GM19438 (cell line): ENCODE data around the gene CYFIP2.
"Not testable (repeated sequence)": the region's sequence is repeated elsewhere in the genome, so short reads cannot be mapped to it uniquely, and the experiment has no call there.

Experiments used
- ATAC-seq: cut with Tn5 transposase; IDR thresholded peaks from one replicate; pipeline ENCODE4 v1.9.1; 2021; ENCODE audit warnings: low read depth; ENCODE audit not compliant: unreplicated experiment

Gene CYFIP2

DNA sequence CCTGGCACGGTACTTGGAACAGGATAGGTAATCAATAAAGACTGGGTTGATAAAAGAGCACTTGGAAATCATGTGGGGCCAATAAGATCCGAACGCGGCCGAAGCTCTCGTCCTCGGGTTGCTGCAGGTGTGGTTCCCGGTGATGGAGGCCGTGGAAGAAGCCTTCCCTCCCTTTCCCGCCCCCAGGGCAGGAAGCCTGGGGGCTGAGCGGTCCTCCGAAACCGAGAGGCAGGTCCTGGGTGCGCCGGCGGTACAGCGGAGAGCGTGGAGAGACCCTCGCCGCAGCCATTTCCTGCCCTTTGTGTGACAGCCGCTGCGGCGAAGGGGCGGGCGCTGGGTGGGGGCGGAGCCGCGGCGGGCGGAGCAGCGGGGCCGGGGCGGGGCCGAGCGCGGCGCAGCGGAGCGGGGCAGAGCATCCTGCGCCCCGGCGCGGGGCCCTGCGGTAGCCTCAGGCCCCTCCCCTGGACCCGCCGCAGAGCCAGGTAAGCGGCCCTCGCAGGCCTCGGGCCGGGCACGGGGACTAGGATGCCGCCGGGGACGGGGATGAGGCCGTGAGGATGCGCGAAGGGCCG is at the start of gene CYFIP2:
CYFIP2 (plus strand) TSS at position 410 of the 572 bp plus-strand sequence. CDS start 19,239 bp downstream, outside the sequence.
- peak; percentile 78 for ATAC-seq

DNA sequence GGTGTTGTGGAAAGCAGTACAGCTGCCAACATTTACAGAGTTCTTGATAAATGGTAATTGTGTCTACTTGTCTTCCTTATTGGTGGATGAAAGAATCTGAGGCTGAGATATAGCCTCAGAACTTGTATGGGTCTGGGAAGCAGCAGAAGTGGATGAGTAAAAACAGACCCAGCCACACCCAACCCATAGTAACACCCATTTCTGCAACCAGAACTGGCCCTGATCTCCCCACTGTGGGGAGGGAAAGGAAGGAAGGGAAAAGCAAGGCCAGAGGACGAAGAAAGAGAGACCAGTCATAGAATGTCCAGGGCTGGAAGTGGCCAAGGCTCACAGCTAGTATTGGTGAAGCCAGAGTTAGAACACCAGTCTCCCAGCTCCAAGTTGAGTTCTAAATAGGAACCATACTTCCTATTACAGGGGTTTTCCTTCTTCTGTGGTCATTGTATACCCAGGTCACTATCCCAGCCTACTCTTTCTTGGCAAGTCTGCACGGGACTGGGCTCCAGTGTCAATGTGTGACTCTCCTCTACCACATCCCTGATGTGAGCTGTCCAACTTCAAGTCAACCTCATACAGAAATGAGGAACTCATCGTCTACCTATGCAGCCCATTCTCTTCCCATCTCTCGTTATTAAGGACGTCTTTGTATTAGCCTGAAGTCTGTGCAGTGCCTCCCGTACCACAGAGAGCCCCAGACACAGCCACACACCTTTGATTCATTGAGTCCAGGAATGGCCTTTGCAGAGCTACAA is 49.4 kb upstream of the CYFIP2 start:
- no peak for ATAC-seq

DNA sequence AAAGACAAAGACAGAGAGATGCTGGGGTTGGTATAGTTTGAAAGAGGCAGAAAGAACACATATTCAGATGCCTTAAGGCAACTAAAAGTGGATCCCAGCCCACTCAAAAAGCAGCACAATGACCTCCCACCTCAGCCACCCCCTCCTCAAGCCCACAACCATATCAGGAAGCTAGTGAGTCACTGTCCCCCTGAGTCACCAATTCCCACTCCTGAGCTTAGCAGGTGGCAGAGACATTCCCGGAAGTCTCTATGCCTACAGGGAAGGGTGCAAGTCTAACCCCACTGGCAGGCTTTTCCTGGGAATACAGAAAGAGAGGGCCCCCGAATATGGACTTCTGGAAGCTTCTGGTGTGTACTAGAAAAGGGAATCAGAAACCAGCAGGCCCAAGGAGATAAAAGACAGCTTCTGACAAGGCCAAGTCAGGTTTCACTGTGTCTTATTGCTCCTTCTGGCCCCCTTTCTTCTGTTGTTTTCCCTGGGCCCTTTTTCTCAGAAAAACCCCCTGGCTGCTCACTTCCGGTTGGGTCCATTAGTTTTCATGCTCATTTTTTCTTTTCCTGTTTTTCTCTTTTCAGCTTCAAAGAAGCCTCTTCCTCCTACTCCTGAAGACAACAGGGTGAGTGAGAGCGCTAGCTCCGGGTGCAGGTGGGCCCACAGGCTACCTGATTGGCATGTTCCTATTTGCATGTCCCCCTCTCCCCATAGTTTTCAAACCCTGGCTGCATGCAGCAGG is 48.5 kb upstream of the CYFIP2 start:
- ATAC-seq = no peak

DNA sequence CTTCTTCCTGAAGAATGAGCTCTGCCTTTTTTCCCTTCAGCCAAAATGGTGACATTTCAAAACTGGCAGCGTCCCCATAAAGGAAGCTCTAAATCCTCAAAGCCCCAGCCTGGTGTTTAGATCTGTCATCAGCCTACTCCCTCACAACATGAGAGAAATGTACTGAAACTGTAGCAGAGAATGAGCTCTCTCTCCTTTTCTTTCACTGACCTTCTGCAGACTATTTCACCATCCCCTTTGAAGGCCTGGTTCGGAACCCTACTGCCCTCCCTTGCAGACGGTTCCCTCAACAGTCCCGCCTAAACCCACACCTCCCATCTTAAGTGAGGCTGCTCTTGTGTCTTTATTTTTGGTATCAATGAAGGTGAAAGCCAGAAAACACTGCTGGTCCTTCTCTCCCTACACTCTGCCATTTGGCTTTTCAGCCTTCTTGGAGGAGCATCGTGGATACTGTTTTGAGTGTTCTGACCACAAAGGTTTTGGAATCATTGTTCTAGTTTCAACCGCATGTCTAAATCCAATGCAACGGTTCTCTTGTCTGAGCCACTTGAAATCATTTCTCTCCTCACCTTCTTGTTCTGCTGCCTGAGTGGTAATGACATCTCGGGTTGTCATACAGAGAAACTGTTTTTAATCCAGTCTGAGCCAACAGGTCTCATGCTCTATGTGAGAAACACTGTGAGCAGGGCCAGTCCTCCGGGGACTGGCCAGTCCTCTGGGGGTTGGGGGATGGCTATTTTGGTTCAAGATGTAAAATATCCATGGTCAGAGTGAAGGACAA is 46.2 kb upstream of the CYFIP2 start:
- peak; percentile 34 for ATAC-seq

DNA sequence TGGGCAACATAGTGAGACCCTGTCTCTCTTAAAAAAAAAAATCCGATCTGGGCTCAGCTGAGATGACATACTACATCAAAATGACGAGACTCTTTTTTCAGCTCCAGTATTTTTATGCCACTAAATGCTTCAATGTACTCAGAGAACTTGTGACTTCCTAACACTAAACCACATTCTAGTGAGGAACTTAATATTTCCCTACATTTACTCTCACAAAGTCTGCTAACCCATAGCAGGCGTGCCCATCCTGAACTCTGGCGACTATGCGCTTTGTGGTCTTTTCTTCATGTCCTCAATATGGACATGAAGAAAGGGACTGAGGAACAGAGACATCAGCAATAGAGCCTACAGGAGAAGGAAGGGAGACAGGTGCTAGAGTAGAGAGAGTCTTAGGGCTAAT is 44.0 kb upstream of the CYFIP2 start:
- ATAC-seq = no peak

DNA sequence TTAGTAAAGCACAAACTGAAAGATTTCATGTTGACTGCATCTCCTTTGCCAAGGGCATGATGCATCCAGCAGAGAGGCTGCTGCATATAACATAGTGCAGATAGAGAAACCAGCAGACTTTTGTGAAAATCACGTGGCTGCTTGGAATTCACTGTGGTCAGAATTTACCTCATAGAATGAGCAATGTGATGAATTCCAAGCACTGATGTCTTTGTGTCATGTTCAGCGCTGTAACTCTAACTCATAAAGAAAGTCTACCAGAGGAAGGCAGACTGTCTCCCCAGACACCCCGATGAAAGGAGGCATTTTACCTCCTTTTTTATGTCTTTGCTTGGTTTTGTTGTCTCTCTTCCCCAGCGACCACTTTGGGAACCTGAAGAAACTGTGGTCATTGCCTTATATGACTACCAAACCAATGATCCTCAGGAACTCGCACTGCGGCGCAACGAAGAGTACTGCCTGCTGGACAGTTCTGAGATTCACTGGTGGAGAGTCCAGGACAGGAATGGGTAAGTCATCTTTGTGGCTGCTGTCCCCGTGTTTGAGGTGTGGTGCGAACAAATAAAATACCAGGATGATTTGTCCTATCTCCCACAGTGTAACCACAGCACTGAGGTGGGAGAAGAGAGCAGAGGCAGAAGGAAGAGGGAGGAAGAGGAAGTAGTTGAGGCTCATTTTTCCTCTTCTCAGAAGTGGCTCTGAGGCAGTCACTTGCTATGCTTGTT is 43.3 kb upstream of the CYFIP2 start:
- ATAC-seq = no peak

DNA sequence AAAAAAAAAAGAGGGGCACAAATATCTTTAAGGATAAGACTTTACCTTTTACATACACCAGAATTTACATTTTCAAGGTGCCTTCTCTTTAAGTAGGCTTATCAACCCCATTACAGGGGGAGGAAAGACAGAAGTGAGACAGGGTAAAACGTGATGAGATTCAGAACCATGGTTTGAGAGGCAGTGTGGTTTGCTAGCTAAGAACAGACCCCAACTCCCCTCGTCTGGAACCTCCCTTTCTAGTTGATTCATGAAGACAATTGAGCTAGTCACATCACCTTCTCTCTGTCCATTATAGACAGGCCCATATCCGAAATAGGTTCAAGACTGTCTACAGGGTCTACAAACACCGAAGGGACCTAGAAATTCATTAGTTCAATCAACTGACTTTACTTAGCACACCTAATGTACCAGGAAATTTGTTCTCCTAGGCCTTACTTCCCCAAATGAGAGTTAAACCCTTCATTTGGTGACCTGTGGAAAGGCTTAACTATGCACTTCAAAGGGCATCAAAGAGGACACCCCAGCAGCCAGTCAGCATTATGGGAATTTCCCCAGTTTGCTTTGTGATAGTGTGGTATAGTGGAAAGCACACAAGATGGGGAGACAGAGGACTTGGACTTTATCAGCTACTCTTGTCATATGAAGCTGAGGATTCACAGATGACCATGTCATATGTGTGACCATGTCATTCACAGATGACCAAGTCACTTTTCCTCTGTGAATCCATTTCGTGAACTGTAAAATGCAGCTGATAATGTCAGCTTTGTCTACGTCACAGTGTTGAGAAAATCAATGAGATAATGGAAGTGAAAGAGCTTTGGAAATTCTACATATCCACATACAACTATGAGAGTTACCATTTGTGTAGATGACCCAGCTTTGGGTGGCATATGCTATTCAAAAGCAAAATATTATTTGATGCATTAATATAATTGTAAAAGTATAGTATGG is 40.2 kb upstream of the CYFIP2 start:
- no peak for ATAC-seq

DNA sequence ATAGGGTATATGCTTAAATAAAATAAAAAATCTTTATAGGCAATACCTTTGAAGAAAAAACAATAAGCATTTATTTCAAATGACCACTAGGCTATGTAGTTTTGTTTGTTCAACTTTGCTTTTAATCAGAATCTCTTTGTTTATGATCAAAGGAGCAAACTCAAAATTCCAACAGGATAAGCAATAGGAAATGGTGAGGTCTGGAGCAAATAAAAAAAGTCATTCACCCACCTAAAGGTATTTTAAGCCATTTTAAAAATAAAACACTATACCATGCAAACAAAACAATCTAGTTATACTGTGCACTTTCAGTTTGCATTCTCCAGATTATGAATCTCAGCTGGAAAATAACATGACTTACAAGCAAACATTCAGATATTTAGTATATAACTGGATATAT is 35.3 kb upstream of the CYFIP2 start:
- ATAC-seq = no peak

DNA sequence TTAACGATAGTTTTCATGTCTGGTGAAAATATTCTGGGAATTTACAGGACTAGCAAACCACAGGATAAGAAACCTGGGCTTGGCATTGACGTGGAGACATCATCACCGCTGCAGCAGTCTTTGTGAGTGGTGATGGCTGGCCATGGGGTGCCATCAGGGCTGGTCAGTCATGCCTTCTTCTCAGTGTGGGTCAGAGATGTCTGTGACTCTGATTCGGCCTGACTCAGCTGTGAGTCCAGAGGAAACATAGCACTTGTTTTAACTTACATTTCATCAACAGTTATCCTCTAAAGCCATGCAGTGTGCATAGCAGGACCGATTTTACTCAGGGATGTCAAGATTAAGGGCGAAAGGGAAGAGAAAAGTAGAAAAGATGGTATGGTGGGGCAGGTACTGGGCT is 33.2 kb upstream of the CYFIP2 start:
- no peak for ATAC-seq

DNA sequence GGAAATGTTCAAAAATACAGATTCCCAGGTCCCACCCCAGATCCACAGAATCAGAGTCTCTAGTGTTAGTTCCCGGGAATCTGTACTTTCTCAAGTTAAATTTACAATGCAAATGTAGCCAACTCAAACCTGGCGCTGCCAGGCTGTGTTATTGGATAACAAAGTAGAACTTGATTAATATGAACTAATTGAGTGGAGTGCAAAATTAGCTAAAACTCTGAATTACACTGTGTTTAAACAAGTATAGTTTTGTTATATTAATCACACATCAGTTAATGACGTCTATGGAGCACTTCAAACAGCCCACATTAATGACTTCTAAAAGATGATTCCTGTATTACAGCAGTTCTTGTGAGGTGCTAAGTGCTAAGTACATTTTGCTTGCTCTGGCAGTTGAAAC is 32.4 kb upstream of the CYFIP2 start:
- ATAC-seq = no peak

DNA sequence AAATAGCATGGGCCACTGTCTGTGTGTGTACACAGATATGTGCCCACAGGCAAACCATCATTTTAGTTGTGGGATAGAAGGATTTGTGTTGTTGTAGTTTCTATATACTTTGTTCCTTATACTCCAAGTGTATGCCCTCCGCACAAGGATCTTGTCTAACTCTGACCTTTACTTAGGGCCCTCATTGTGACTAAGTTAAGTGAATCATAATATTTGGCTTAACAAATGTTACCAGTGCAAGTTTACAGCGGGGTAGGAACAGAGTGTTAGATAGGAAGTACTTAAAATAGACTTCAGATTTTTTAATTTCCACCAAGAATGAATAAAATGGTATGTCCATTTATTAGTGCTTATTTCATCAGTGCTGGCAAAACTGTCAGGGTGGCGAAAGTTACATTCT is 29.5 kb upstream of the CYFIP2 start:
- ATAC-seq = no peak

DNA sequence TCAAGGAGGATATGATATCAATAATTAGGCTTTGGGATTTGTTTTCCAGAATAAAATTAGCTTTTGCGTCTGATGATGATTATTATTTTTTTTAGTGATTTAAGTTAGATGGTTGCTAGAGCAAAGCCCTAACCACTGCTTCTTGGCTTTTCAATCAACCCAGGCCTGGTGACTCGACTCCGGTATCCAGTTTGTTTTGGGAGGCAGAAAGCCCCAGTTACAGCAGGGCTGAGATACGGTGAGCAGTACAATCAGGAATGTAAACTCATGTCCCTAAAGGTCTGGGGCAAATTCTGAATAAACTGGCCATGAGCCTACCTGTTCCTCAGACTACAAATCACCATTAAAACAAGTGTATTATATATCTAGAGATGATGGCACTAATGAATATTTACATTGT is 24.4 kb upstream of the CYFIP2 start:
- no peak for ATAC-seq

DNA sequence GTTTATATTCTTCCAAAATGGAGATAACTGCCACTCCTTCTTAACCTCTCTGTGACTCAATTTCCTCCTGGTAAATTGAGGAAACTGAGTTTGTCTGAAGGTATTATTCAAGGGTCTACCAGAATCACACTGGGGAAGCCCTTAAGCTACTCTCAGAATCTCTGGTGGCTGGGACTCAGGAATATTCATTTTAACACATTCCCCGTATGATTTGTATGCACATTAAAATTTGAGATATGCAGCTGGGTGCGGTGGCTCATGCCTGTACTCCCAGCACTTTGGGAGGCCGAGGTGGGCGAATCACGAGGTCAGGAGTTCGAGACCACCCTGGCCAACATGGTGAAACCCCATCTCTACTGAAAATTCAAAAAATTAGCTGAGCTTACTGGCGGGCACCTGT is 21.2 kb upstream of the CYFIP2 start:
- not testable (repeated sequence) for ATAC-seq

DNA sequence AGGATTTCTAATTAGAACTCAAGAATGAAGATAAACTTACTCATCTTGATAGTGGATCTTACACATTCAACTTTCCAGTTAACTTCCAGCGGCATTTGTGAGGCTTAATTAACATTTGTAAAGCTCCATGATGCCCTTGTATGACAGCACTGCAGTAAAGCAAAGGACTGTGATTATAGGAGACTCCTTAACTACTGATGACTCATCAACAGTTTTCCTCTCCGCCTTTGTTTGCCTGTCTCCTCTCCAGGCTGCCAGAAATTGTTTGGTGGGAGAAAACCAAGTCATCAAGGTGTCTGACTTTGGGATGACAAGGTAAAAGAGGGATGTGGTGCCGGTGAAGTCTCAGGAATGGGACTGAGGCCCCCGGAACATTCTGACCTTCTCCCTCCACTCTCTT is 20.4 kb upstream of the CYFIP2 start:
- no peak for ATAC-seq

DNA sequence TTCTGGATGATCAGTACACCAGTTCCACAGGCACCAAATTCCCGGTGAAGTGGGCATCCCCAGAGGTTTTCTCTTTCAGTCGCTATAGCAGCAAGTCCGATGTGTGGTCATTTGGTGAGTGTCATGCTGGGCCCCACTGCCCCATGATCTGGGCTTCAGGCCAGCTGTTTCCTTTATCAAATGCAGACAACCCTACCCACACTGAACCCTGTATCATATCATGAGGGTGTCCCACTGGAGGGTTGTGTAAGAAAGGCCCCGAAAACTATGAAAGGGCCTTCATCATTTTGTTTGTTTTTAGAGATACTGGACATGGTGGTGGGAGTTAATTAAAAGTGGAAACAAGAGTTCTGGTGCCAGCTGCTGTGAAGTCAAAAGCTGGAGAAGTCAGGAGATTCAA is 20.0 kb upstream of the CYFIP2 start:
- no peak for ATAC-seq

DNA sequence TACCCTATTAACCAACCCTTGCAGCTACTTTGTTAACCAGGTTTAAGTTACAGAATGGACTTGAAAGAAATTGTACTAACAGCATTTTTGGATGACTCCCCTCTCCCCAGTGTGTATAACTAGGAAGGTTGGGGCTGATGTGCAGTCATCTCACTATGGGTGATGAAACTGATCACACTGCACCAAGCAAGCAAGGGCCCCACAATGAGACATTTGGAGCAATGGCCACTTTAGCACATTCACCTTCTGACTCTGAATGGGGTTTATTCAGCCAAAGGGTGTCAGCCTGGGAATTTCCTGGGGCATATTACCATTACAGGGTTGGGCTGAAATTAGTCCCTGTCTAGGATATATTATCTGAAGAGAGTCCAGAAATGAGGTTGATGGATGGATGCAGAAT is 18.7 kb upstream of the CYFIP2 start:
- no peak for ATAC-seq

DNA sequence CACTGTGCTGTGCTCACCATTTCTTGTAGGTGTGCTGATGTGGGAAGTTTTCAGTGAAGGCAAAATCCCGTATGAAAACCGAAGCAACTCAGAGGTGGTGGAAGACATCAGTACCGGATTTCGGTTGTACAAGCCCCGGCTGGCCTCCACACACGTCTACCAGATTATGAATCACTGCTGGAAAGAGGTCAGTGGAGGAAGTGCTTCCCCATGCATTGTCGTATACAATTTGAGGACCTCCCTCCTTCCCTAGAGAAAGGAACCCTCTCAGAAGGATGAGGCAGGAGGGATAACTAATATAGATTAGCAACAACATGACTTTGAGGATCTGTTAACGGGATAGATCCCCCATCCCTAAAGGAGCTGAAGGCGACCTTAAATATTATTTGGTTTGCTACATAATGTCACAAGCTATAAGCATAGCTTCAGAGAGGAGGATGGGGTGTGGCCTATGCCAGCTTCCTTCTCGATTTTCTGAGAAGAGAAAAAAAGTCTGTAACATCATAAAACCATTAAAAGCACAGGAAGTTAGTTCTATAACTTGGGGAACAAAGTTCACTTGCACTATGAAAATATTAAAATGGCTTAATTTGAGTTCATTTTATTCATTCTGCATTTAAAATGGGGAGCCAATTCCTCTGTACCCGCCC is 17.0 kb upstream of the CYFIP2 start:
- ATAC-seq = no peak

DNA sequence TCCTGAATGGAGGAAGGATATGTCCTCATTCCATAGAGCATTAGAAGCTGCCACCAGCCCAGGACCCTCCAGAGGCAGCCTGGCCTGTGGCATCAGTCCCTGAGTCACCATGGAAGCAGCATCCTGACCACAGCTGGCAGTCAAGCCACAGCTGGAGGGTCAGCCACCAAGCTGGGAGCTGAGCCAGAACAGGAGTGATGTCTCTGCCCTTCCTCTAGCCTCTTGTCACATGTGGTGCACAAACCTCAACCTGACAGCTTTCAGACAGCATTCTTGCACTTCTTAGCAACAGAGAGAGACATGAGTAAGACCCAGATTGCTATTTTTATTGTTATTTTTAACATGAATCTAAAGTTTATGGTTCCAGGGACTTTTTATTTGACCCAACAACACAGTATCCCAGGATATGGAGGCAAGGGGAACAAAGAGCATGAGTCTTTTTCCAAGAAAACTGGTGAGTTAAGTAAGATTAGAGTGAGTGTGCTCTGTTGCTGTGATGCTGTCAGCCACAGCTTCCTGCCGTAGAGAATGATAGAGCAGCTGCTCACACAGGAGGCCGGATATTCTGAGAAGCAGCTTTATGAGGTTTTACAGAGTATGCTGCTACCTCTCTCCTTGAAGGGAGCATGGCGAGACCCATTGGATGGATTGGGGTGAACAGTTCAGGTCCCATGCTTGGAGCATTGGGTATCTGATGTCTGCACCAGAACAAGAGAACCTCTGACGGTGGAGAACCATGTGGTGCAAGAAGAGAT is 13.0 kb upstream of the CYFIP2 start:
- peak; percentile 91 for ATAC-seq
